SK-N-SH (cell line): ENCODE results near the gene AUTS2.

Experiments used
- CTCF ChIP-seq: fragments of 200-600 bp; sonication (generic); IDR thresholded peaks from 2 replicates; pipeline ENCODE4 v1.6.1; 2017; ENCODE audit warnings: antibody characterized with exemption, mild to moderate bottlenecking, moderate library complexity
- TF ChIP-seq, protein P1 (sequence below): IDR thresholded peaks from 2 replicates; pipeline ENCODE4 v1.4.0; 2012; ENCODE audit warnings: low read depth, borderline replicate concordance

- no peak for TF ChIP-seq CTCF
- TF ChIP-seq, protein P1, sequence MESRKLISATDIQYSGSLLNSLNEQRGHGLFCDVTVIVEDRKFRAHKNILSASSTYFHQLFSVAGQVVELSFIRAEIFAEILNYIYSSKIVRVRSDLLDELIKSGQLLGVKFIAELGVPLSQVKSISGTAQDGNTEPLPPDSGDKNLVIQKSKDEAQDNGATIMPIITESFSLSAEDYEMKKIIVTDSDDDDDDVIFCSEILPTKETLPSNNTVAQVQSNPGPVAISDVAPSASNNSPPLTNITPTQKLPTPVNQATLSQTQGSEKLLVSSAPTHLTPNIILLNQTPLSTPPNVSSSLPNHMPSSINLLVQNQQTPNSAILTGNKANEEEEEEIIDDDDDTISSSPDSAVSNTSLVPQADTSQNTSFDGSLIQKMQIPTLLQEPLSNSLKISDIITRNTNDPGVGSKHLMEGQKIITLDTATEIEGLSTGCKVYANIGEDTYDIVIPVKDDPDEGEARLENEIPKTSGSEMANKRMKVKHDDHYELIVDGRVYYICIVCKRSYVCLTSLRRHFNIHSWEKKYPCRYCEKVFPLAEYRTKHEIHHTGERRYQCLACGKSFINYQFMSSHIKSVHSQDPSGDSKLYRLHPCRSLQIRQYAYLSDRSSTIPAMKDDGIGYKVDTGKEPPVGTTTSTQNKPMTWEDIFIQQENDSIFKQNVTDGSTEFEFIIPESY: no peak
These were observed 838.6 kb downstream of the AUTS2 start for GRCh38 chr7:70436790-70437350.
